GM19025 (cell line): ENCODE measurements around the gene SNAI3.

ENCODE experiments used
- ATAC-seq: cut with Tn5 transposase; IDR thresholded peaks from one replicate; pipeline ENCODE4 v1.9.1; 2021; ENCODE audit warnings: mild to moderate bottlenecking, low read depth, moderate library complexity; ENCODE audit not compliant: unreplicated experiment

Gene SNAI3

DNA sequence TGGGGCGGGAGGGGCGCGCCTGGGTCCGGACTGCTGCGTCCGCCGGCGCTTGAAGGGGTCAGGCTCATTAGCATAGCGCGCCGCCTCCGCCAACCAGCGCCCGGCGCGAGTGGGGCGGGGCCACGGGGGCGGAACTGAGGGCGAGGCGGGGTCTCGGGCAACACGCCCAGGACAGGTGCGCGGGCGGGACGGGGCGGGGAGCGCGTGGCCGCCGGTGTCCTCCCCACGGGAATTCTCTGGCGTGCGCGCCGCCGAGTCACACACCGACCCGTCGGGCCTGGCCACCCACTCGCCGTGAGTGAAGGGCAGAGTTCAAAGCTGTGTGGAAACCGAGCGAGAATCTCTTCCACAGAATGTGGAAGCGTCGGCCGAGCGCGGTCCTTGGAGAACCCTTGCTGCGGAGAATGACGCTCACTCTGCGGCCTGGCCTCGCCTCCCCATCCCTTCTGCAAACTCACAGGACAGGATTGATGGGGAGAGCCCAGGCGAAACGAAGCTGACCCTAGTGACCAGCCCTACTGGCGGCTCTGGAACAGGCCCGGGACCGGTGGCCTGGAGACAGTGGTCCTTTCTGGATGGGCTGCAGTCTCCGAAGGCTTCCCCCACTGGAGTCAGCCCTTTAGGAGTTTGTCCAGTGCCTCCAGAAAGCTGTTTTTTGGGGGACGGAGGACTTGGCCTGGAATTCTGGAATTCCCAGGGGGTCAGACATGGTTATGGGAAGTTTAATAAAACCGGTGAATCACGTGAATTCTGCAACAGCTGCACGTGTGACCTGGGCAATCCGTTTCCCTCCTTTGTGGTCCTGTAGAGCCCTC, at the start of gene SNAI3:
Gene SNAI3, minus strand, starts transcription at position 69 of the 815 bp plus-strand sequence. CDS start 101 bp downstream, outside the sequence.
- peak; percentile 77 for ATAC-seq

DNA sequence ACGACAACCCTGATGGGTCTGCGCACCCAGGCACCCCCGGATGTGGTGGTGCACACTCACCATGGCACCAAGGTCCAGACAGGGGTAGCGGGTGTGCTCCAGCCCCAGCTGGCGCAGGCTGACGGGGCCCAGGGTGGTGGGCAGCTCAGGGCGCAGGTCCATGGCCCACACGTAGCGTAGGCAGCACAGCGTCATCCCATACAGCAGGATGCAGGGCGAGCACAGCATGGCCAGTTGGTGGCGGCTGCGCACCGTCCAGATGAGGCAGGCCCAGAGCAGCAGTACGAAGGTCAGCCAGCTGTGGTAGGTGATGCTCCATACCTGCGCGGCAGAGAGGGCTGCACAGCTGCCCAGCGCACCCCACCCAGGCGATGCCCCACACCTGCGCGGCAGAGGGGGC, 49.8 kb upstream of the SNAI3 start:
- ATAC-seq, result no peak

DNA sequence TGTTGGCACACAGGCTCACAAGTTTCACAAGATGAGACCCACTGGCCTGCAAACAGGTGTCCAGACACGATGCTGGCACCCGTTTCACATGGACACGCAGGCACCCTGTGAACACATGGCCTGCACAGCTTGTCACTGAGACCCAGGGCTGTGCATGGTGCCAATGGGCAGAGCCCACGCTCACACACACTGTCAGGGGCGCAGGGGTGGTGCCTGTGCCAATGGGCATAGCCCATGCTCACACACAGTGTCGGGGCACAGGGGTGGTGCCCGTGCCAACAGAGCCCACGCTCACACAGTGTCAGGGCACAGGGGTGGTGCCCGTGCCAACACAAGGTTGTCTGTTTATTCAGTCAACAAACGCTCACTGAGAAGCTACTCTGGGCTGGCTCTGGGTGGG, 49.3 kb upstream of the SNAI3 start:
- no peak for ATAC-seq

DNA sequence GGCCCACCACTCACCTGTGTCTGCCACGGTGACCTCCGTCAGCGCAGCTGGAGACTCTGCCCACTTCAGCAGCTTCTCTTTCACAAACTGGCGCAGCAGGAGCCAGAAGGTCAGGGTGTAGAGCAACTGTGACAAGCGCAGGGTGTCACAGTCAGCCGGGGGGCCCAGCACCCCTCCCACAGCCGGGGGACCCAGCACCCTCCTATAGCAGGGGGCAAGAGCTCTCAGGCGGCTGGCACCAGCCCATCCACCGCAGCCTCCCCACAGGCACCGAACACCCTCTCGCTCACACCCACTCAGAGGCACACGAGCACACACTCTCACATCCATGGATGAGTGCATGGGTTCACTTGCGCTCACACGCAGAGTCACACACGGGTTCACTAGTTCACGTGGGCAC, 48.8 kb upstream of the SNAI3 start:
- no peak for ATAC-seq

DNA sequence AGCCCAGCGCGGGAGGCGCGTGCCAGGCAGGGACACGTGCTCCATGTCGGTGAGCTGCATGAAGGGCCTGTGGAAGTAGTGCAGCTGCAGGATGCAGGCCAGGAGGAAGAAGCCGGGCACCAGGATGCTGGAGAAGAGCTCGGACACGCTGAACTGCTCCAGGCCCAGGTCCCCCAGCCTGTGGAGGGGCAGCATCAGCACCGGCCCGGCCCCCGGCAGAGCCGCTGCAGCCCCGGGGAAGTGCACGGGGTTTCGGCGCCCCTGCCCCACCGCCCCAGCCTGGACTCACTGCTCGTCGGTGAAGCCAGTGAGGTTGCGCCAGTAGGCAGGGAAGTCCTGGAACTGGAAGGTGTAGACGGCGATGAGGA, 48.0 kb upstream of the SNAI3 start:
- ATAC-seq, result no peak

DNA sequence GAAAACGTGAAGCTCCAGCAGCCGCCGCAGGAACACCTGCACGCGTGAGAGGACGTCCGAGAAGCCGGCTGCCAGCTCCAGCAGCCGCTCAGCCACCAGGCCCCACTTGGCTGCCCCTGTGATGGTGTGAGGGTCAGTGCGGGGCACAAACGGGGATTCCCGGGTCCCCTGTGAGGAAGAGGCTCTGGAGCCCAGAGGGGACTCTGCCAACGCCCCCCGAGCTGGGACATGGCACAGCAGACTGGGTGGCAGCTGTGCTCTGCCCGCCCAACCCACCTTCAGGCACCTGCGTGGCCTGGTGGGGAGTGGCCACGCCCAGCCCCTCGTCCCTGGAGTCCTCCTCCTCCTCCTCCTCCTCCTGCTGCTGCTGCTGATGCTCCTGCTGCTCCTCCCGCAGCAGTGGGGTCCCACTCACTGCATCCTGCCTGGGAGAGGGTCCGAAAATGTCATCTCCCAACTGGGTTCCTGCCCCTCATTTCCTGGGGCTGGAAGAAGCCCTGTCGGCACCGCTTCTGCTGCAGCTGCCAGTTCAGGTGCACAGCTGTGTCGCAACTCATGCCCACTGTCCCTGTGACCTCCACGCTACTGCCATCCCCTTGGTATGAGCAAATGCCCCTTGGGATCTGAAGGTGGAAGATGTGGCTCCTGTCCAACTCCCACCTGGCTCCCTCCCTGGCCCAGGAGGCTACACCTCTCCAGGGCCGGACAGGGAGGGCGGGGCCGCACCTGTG, 47.5 kb upstream of the SNAI3 start:
- ATAC-seq, result no peak

DNA sequence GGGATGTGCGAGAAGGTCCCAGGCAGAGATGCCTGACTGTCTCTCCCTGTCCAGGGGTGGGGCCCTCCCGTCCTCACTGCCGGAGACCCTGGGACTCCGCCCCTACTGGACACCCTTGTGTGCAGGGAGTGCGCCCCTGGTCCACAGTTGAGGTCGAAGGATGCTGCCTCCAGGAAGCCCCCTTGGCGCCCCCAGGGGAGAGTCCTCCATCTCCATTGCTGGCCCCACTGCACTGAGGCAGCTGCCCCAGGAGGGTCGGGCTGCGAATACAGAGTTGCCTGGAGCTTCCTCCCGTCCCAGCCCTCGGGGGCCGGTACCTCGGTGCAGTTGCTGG, 46.6 kb upstream of the SNAI3 start:
- ATAC-seq, result no peak

DNA sequence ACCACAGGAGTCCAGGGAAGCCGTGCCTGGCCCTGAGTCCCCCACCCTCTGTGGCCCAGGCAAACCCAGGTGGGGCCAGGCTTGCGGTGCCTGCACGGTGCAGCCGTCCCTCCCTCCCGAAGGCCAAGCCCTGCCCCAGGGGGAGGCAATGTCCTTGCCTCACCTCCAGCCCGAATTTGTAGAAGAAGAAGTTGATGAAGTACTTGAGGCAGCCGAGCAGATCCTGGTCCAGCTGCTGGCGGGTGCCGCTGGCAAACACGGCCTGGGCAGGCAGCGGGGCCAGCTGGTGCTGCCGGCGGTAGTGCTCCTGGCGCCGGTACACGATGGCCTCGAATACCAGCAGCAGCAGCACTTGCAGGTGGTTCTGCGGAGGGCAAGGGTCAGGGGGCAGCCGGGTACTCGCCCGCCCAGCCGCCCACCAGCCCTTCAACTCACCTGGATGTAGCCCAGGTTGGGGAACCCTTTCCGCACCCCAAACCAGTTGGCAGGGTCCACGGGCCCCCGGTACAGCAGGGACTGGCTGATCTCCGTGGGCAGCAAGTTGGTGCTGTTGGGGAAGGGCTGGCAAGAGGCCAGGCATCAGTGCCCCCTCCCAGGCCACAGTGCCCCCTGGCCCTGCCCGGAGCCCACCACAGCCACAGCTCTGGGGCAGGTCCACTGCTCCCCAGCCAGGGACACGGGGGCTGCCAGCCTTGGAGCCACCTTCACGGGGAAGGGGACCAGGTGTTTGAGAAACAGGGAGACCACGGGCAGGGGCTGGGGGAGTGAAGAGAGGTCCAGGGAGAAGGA, 46.1 kb upstream of the SNAI3 start:
- no peak for ATAC-seq

DNA sequence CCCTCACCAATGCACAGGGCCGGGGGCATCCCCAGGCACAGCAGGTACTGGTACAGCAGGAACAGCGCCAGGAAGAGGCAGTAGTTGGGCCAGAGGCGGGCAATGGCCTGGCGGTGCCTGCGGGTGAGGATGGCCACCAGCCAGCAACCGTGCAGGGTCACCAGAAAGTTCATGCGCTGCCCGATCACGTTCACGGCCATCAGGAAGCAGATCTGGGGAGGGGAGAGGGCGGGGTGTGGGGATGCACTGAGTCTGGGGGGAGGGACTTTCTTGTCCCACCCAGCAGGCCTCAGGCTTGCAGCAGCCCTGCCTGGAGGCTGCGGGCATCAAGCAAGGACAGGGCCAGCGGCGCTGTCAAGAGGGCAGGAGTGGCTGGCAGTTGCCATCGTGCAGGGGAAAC, 45.4 kb upstream of the SNAI3 start:
- no peak for ATAC-seq

DNA sequence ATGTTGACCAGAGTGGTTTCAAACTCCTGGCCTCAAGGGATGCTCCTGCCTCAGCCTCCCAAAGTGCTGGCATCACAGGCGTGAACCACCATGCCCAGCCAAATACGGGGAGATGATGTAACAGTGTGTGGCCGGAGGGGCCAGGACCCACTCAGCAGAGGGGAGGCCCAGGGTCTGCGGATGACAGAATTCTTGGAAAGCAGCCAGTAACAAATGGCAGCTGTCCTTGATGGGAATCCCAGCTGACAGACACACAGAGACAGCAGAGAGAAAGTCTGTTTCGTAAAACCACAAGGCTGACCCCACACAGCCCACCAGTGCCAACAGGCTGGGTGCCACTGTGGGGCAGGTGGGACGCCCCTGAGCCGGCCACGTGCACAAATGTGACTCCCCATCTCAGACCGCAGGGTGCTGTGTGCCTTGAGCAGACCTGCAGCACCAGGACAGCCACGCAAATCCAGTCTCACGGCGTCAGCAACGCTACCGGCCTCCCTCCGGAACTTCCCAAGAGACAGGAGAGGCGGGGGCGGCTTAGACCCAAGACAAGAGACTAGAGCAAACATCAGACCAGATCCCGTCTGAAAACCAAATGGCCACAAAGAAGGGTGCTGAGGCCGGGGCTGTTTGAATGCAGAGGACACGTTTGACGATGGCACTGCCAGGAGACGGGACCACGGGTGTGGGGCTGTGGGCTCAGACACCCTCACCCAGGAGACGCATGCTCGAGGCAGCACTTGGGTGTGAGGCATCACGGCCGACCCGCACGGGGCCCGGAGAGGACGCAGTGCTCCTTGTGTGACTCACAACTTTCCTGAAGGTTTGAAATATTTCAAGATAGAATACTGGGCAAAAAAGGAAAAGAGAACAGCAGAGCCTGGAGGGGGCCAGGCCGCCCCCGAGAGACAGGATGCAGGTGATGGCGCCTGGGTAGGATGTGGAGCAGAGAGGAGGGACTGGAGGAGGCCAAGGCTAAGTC, 44.6 kb upstream of the SNAI3 start:
- no peak for ATAC-seq

DNA sequence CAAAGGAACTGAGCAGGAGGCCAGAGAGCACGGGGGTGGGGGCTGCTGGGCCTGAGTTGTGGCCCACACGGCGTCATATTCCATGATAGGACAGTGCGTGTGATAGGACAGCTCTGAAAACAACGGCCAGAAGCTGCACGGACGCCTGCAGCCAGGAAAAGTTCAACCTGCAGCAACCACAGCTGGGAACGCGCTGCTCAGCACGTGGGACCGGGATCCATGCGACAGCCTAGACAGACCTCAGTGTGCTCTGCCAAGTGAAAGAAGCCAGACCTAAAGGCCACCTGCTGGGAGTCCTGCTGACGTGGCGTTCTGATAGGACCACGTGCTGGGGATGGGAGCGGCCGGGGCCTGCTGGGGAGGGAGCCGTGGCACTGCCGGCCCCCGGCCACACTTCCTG, 41.6 kb upstream of the SNAI3 start:
- ATAC-seq, result no peak

DNA sequence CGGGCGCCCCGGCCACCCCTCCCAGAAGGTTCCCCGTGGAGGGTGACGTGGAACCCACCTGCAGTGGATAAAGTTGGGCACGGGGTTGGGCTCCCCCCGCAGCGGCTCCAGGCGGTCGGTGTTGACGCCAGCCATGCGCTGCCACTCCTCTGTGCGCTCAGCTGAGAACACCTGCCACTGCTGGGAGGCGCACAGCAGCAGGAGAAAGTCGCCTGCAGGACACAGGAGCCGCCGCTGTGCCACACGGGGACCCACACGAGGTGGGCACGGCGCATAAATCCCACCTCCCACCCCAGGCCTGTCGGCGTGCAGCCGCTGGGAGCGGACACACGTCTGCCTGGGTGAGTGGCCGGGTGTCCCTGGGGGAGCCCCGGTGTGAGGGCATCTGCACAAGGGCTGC, 40.7 kb upstream of the SNAI3 start:
- no peak for ATAC-seq

DNA sequence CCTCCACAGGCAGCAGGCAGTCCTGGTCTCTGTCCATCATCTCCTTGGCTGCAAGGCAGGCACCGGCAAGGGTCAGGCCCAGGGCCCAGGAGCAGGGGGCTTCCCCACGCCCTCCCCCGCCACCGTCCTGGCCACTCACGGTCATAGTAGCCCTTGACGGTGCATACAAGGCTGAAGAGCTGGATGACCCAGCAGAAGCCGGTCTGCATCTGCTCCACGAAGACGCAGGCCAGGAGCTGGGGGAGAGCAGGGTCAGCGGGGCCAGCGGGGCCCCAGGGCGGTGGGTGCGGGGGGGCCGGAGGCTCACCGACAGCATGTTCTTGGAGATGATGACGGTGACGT, 40.1 kb upstream of the SNAI3 start:
- ATAC-seq, result no peak

DNA sequence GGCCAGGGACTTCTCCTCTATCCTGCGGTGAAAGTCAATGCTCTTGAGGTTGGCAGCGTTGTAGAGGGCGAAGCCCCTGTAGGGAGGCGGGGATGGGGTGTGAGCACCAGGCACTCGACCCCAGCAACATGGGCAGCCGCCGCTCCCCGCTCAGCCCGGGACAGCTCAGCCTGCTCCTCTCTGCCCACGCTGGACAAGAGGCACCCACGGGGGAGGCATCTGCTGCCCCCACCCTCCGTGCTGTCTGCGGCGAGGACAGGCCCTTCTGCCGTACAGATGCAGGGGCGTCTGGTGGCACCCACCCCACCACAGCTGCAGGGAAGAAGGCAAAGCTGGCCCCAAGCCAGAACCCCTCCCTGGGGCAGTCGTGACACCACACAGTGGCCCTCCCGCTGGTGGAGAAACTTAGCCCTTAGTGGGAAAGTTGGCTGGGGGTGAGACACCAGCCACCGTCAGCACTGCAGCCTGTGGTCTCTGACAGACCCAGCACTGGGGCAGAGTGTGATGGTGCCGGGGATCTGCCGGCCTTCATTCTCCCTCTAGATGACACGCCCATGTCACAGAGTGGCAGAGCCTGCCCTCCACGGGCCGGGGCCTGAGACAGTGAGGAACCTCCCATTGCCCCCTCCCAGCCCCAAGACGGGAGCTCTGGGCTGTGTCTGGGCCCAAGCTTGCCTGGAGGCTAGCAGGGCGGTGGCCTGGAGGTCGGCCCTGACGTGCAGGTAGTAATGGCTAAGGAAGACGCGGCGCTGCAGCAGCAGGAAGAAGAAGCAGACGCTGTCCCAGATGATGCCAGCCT, 39.5 kb upstream of the SNAI3 start:
- no peak for ATAC-seq

DNA sequence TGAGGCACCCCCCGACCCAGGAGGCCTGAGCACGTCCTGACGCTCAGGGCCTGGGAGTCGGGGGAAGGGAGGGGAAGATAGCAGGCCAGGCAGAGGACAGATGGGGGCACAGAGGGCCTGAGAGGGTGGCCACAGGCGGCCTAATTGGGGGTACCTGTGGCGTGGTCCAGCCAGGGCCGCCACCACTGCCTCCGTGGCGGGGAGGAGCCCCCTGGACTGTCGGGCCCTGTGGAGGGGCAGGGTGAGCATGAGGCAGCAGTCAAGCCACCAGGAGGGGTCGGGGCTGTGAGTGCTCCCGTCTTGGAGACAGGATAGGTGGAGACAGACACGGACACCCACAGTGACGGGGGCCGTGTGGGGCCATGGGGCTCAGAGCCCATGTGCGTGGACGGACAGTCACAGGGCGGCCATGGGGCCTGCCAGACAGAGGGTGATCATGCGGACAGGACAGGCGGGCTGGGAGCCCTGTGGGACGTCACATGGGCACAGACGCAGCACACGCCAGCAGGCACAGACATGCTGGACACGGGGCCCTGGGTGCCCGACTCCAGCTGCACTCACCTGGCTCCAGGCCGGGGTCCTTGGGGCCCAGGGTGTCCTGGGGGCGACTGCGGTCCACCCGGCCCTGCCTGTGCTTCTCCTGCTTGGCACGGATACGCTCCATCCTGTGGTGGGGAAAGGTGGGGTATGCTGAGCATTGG, 38.7 kb upstream of the SNAI3 start:
- no peak for ATAC-seq

DNA sequence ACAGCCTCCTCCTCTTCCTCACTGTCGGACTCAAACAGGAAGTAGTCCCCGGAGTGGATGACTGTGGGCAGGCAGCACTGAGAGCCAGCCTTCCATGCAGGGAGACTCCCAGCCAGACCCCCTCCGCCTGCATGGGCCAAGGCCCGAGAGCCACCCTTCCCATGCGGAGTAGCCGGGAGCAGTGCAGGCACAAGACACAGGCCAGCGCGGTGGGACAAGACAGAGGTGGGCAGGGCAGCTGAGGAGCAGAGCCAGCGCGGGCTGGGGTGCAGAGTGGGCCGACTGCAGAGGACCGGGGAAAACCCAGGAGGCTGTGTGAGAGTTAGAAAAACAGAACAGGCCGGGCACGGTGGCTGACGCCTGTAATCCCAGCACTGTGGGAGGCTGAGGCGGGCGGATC, 37.6 kb upstream of the SNAI3 start:
- ATAC-seq, result no peak

DNA sequence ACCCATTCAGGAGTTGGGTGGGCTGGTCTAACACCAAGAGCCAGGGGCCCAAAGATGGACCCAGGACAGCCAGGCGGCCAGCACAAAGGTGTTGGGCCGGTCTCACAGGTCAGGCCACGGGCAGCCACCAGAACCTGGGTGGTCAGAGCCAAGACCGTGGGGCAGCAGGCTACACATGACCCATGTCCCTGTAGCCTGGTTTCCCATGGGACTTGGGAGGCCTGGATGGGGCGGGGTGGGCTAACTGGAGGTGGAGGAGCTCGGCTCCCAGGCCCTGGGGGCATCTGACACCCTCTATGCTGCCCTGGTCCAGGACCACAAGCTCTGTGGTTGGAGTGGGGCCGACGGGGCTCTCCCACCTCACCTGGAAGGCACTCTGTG, 37.2 kb upstream of the SNAI3 start:
- ATAC-seq, result no peak

DNA sequence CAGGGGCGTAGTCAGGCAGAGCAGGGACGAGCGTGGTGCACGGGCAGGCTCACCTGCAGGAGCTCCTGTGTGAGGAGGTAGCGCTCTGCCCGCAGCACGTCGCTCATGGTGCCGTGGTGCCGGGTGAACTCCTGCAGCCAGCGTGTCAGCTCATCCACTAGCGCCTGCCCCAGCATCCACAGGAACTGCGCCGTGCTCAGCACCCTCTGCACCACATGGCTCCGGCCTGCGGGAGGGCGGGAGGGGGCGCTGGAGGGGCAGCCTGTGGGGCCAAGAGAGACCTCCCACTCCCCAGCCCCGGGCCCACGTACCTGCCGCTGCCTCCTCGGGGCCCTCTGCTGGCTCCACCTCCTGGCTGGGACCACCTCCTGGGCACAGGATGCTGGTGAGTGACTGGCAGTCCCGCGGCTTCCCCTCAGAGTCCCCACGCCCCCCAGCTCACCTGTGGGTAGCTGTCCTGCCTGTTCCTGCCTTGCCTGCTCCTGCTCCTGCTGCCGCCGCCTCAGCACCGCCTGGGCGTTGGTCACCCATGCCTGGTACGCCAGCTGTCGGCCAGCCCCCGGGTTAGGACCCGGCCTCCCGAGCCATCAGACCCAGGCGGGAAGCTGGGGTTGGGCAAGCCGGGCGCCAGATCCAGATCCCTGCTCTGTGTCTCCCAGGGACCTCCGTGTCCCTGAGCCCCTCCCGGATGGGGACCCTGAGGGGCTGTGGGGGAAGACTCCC, 36.6 kb upstream of the SNAI3 start:
- ATAC-seq, result no peak
